Pancreas (tissue), 10 donors: ENCODE results near the gene AIF1. TPM values are rescaled to one million over a fixed set of nuclear protein-coding genes. Genes with fewer than 3 reads are reported as not detected.

Experiments used
- ATAC-seq, 4 donors: fragments of 200-7000 bp; cut with Tn5 transposase; one replicate each; pipeline versions ENCODE4 v1.8.0 to v1.9.1; 2020; ENCODE audit warnings: mild to moderate bottlenecking in 4 of 4, moderate library complexity in 4 of 4
- DNase-seq, 6 donors: peaks; one replicate each; pipeline ENCODE4 v3.0.0-alpha.2; 2020
- FAIRE-seq: peaks from 2 replicates; lab custom pipeline; 2012; peaks lifted over from hg19 to GRCh38; lab: Jason Lieb, UNC
- H3K27ac ChIP-seq, 4 donors: fragments of 200-600 bp; sonication (generic); 1 replicate in 3 of 4; 2 replicates in 1 of 4; pipeline versions ENCODE4 v1.5.0 to v1.8.0; 2020
- H3K27me3 ChIP-seq, 4 donors: fragments of 200-600 bp; one replicate each; pipeline ENCODE4 v1.8.0; 2021
- H3K36me3 ChIP-seq, 3 donors: fragments of 200-600 bp; sonication (generic) in 1 of 3; one replicate each; pipeline versions ENCODE4 v1.5.0 to v1.8.0; 2020 to 2021
- H3K4me1 ChIP-seq, 3 donors: fragments of 200-600 bp; one replicate each; pipeline ENCODE4 v1.8.0; 2021
- H3K4me3 ChIP-seq, 4 donors: fragments of 200-600 bp; sonication (generic) in 2 of 4; one replicate each; pipeline versions ENCODE4 v1.5.0 to v1.8.0; 2020 to 2021
- H3K9me3 ChIP-seq, 4 donors: fragments of 200-600 bp; one replicate each; pipeline ENCODE4 v1.8.0; 2021
- CTCF ChIP-seq, 4 donors: fragments of 200-600 bp; sonication (generic) in 3 of 4; IDR thresholded peaks; one replicate each; pipeline versions ENCODE4 v1.5.0 to v1.8.0; 2021; ENCODE audit warnings: antibody characterized with exemption in 4 of 4
- WGBS, 2 donors: extraction: QIAGEN DNeasy Blood & Tissue Kit; methylation state at CpG; one replicate each; pipeline ENCODE4 v1.1.7; 2013; 5-methylcytosine and 5-hydroxymethylcytosine counted together
- intact Hi-C, 3 donors: fragments of 100-400 bp; cut with DNase I; formaldehyde crosslinking; loops; one replicate each; pipeline versions ENCODE4 v1.11.1 to v1.14.2; 2022
- polyA plus RNA-seq, 2 donors: library from polyadenylated mRNA; stranded (reverse); fragments of 200-250 nt; gene quantifications; one replicate each; pipeline ENCODE4 v1.2.3, GENCODE V29; 2013
- total RNA-seq, 6 donors: library from RNA; stranded (reverse); fragmentation: NEBNext Ultra II Directional in 4 of 6; extraction: Animal tissue kit (Norgen Biotek cat#: 25700) in 4 of 6; gene quantifications; one replicate each; pipeline versions ENCODE4 v1.2.1 to v1.2.4, GENCODE V29; 2021 to 2023
- donor health status: healthy with polysubstance abuse.
- donor health status: DM: no; HTN: no; CAD: no; lungs with moderate emphysema.
- donor health status: DM: no; HTN: no; CAD: no.
- donor health status: control.
- donor health status: control.
- donor health status: Bipolar disorder and iron deficiency.
- donor health status: DM: yes; HTN: yes; CAD: no.
- donor health status: DM: no; HTN: no; CAD: no.
- donor health status: DM: no; HTN: no; CAD: no.
- donor health status: DM: yes; HTN: yes; CAD: no.

Gene AIF1
- total and polyA plus RNA-seq, 8 donors = 1.1 to 18.6 (median 11.8) TPM

- peaks cover 10 to 18% (median 17%) of the 10 kb centered on the region in 3 donors for H3K36me3 ChIP-seq
- H3K27me3 ChIP-seq = no peaks in the 10 kb centered on the region
- 0% methylated on average over 30 to 60 of the region's 67 CpGs for WGBS, 2 donors
- intact Hi-C loops = no loop called here
- no peaks in the 10 kb centered on the region for H3K9me3 ChIP-seq
- FAIRE-seq (no peak), DNase-seq (peak in 3 of 6 donors; percentile 94 to 97 (median 96)), ATAC-seq (peak; percentile 39 to 84 (median 52))
- H3K27ac ChIP-seq = peak within 1 kb of the TSS; percentile 80 to 92 (median 88)
- peaks cover 4 to 8% (median 4%) of the 10 kb centered on the region in 3 donors for H3K4me1 ChIP-seq
- no peak for TF ChIP-seq CTCF (IDR thresholded peaks at IDR 0.05)
- H3K4me3 ChIP-seq = peak within 1 kb of the TSS; percentile 58 to 88 (median 78)
Measured at GRCh38 chr6:31620586-31621319, 5.7 kb downstream of the AIF1 start, which contains the start of gene PRRC2A. Gene PRRC2A, plus strand, starts transcription at chr6:31620715. Its CDS starts 2,075 bp downstream, at chr6:31622790.

- Histone ChIP-seq H3K4me3 (peak overlapping the region; percentile 58 to 88 (median 78)), H3K9me3 (no peaks in the 10 kb centered on the region), H3K27me3 (no peaks in the 10 kb centered on the region), H3K27ac (peak overlapping the region; percentile 80 to 92 (median 88)), H3K36me3 (peaks cover 10 to 25% (median 24%) of the 10 kb centered on the region in 3 donors), H3K4me1 (peaks cover 4 to 8% (median 4%) of the 10 kb centered on the region in 3 donors)
- no peak for TF ChIP-seq CTCF (IDR thresholded peaks at IDR 0.05)
- ATAC-seq (no peak), FAIRE-seq (no peak), DNase-seq (no peak)
- intact Hi-C loops = no loop called here
- WGBS, 2 donors = 4 to 7% methylated on average over 15 of the region's 15 CpGs
Measured at GRCh38 chr6:31621320-31621939, 6.4 kb downstream of the AIF1 start.

GRCh38 chr6:31621991-31622390 is 7.0 kb downstream of the AIF1 start:
- TF ChIP-seq CTCF (IDR thresholded peaks at IDR 0.05) = no peak
- peaks cover 4 to 8% (median 4%) of the 10 kb centered on the region in 3 donors for H3K4me1 ChIP-seq
- peak overlapping the region in 3 of 4 donors; percentile 58 to 88 (median 78) for H3K4me3 ChIP-seq
- FAIRE-seq (no peak), ATAC-seq (no peak), DNase-seq (no peak)
- intact Hi-C loops = no loop called here
- WGBS, 2 donors = 15 to 18% methylated on average over 4 of the region's 4 CpGs
- no peaks in the 10 kb centered on the region for H3K27me3 ChIP-seq
- H3K36me3 ChIP-seq = peaks cover 15 to 30% (median 30%) of the 10 kb centered on the region in 3 donors
- no peaks in the 10 kb centered on the region for H3K9me3 ChIP-seq
- H3K27ac ChIP-seq = peak overlapping the region in 2 of 4 donors; percentile 91 to 92

DNA sequence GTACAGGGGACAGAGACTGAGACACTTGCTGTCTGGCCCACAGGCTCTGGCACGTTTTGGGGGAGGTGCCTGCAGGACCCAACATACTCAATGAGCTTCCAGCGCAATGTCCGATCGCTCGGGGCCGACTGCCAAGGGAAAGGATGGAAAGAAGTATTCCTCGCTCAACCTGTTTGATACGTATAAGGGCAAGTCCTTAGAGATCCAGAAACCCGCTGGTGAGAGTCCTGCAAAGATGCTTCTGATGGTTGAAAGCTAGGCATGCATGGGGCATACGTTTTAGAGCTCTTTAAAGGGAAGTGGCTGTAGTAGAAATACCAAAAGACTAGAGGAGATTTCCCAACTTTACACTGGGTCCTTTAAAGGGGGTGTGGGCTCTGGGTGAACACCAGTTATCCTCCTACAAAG is 7.7 kb downstream of the AIF1 start:
- H3K4me3 ChIP-seq = peak overlapping the region in 1 of 4 donors; percentile 78
- intact Hi-C loops = no loop called here
- 19 to 31% methylated on average over 10 of the region's 10 CpGs for WGBS, 2 donors
- no peak for TF ChIP-seq CTCF (IDR thresholded peaks at IDR 0.05)
- H3K9me3 ChIP-seq = no peaks in the 10 kb centered on the region
- peak overlapping the region in 1 of 4 donors; percentile 91 for H3K27ac ChIP-seq
- peaks cover 4 to 8% (median 4%) of the 10 kb centered on the region in 3 donors for H3K4me1 ChIP-seq
- ATAC-seq = no peak
- peaks cover 19 to 37% (median 36%) of the 10 kb centered on the region in 3 donors for H3K36me3 ChIP-seq
- no peaks in the 10 kb centered on the region for H3K27me3 ChIP-seq
- FAIRE-seq = no peak
- peak in 1 of 6 donors; percentile 42 for DNase-seq
